Panc1 (cell line): ENCODE data around the gene CCK. TPM values are rescaled to one million over a fixed set of nuclear protein-coding genes. Genes with fewer than 3 reads are reported as not detected.

Experiments
- ATAC-seq: fragments of 200-7000 bp; cut with Tn5 transposase; 2 replicates; pipeline ENCODE4 v1.9.1; 2020; ENCODE audit warnings: mild to moderate bottlenecking, moderate library complexity
- BruUV-seq: library from RNA; stranded (reverse); fragments of 400-500 nt; replicated peaks from 2 replicates; lab custom pipeline; 2021; lab: Mats Ljungman, UMichigan
- CTCF ChIA-PET: fragments of 300-600 bp; sonication (Branson Sonifier 250); formaldehyde crosslinking; loops from one replicate; lab custom pipeline; 2022; ENCODE audit warnings: antibody characterized with exemption; lab: Charles Lee
- POLR2A ChIA-PET: fragments of 300-600 bp; sonication (Branson Sonifier 250); formaldehyde crosslinking; loops from one replicate; lab custom pipeline; 2022; ENCODE audit warnings: antibody characterized with exemption; lab: Charles Lee
- DNase-seq: peaks from one replicate; pipeline ENCODE4 v3.0.0-alpha.2; 2010; ENCODE audit warnings: low read depth, low spot score
- H3K27ac ChIP-seq: 2 replicates; pipeline ENCODE4 v1.5.1; 2011; ENCODE audit warnings: mild to moderate bottlenecking, low read length, inconsistent platforms
- H3K27me3 ChIP-seq: fragments of 200-500 bp; sonication (Bioruptor generic); 2 replicates; pipeline ENCODE4 v1.6.0; 2014; ENCODE audit warnings: low read length, inconsistent platforms; ENCODE audit not compliant: control insufficient read depth, insufficient read depth
- H3K36me3 ChIP-seq: fragments of 200-500 bp; sonication (Bioruptor generic); 2 replicates; pipeline ENCODE4 v1.5.1; 2014; ENCODE audit warnings: inconsistent platforms, mild to moderate bottlenecking, low read length, moderate library complexity; ENCODE audit not compliant: control insufficient read depth, insufficient read depth
- H3K4me1 ChIP-seq: 2 replicates; pipeline ENCODE4 v1.5.1; 2011; ENCODE audit warnings: inconsistent platforms, mild to moderate bottlenecking, low read length, moderate library complexity; ENCODE audit not compliant: control insufficient read depth, insufficient read depth
- H3K4me3 ChIP-seq, 2 experiments: 2 replicates each; pipeline ENCODE4 v1.5.1; 2011 to 2012; ENCODE audit warnings: low read depth in 2 of 2, low read length in 2 of 2, mild to moderate bottlenecking in 2 of 2, inconsistent platforms in 1 of 2, moderate library complexity in 1 of 2
- H3K9me3 ChIP-seq: fragments of 200-500 bp; sonication (Bioruptor generic); 2 replicates; pipeline ENCODE4 v1.5.1; 2014; ENCODE audit warnings: low read depth, mild to moderate bottlenecking, inconsistent platforms, low read length, moderate library complexity; ENCODE audit not compliant: control insufficient read depth, insufficient read depth
- CTCF ChIP-seq: fragments of 450-650 bp; IDR thresholded peaks from 2 replicates; pipeline ENCODE4 v1.5.1; 2017; ENCODE audit warnings: mild to moderate bottlenecking
- POLR2AphosphoS5 ChIP-seq: IDR thresholded peaks from 2 replicates; pipeline ENCODE4 v1.6.1; 2012; ENCODE audit warnings: mild to moderate bottlenecking, low read depth, low read length, moderate library complexity
- REST ChIP-seq, 2 experiments: IDR thresholded peaks; 2 replicates each; pipeline ENCODE4 v1.6.1; 2011 to 2012; ENCODE audit warnings: low read depth in 2 of 2, control low read depth in 1 of 2, low read length in 1 of 2, mild to moderate bottlenecking in 1 of 2, moderate library complexity in 1 of 2; ENCODE audit not compliant: insufficient read depth in 1 of 2
- SIN3A ChIP-seq: IDR thresholded peaks from 2 replicates; pipeline ENCODE4 v1.6.1; 2012; ENCODE audit warnings: low read depth, mild to moderate bottlenecking, low read length, moderate library complexity, borderline replicate concordance; ENCODE audit not compliant: insufficient read depth
- TCF7L2 ChIP-seq: IDR thresholded peaks from 2 replicates; pipeline ENCODE4 v1.6.1; 2011; ENCODE audit warnings: mild to moderate bottlenecking, low read depth, low read length, inconsistent platforms
- in situ Hi-C: cut with HindIII; loops from 2 replicates; pipeline ENCODE4 v1.10.0; 2016; ENCODE audit warnings: low sequenced_read_pairs, low pct_unique_long_range_greater_than_20kb
- intact Hi-C: fragments of 100-400 bp; cut with micrococcal nuclease; formaldehyde crosslinking; loops from one replicate; pipeline ENCODE4 v1.10.0; 2022; ENCODE audit not compliant: unreplicated experiment
- total RNA-seq: library from RNA; stranded (reverse); gene quantifications from one replicate; pipeline ENCODE4 v1.2.1, GENCODE V29; 2021; ENCODE audit not compliant: unreplicated experiment

Gene CCK
- total RNA-seq, 1 experiment from 2014 or later = not detected

- no peaks in the 10 kb centered on the region for H3K36me3 ChIP-seq
- no TSS peak for BruUV-seq
- no peak for TF ChIP-seq REST (IDR thresholded peaks at IDR 0.05; ENCODE audit: insufficient read depth in 1 of 2, low read depth in 2 of 2, low read length in 1 of 2)
- TF ChIP-seq TCF7L2 = no peak
- no peak for TF ChIP-seq CTCF
- no peak for TF ChIP-seq POLR2AphosphoS5
- TF ChIP-seq SIN3A = no peak
- H3K27me3 ChIP-seq = peaks cover 19% of the 10 kb centered on the region
- intact Hi-C loops (no loop called here), in situ Hi-C loops (no loop called here)
- H3K4me3 ChIP-seq = no peak overlapping the region
- H3K27ac ChIP-seq = no peak overlapping the region
- peak; percentile 59; the same call in 1 of the 2 replicates for ATAC-seq
- H3K4me1 ChIP-seq = peaks cover 2% of the 10 kb centered on the region; the same call in 1 of the 2 replicates
- H3K9me3 ChIP-seq = no peaks in the 10 kb centered on the region
- ChIA-PET POLR2A (no interaction called here), CTCF (no interaction called here)
- no peak for DNase-seq
Measured at GRCh38 chr3:42264399-42265058, 1.5 kb downstream of the CCK start.

- no peak for DNase-seq
- POLR2A ChIA-PET = interaction anchor here (0.6 kb wide), 1 partner anchor 306 kb away, joined by 4 read pairs; no protein-coding TSS in a partner anchor
- Histone ChIP-seq H3K36me3 (no peaks in the 10 kb centered on the region), H3K4me1 (peaks cover 2% of the 10 kb centered on the region; the same call in 1 of the 2 replicates), H3K9me3 (no peaks in the 10 kb centered on the region), H3K27me3 (peaks cover 19% of the 10 kb centered on the region), H3K4me3 (no peak overlapping the region), H3K27ac (no peak overlapping the region)
- intact Hi-C loops = no loop called here
- peak; percentile 80 for ATAC-seq
- no TSS peak for BruUV-seq
- CTCF ChIA-PET = no interaction called here
- TF ChIP-seq SIN3A = no peak
- TF ChIP-seq REST (IDR thresholded peaks at IDR 0.05; ENCODE audit: insufficient read depth in 1 of 2, low read depth in 2 of 2, low read length in 1 of 2) = no peak
- TF ChIP-seq TCF7L2 = no peak
- no peak for TF ChIP-seq POLR2AphosphoS5
- TF ChIP-seq CTCF = no peak
- in situ Hi-C loops = no loop called here
Measured at GRCh38 chr3:42263354-42264346, 2.3 kb downstream of the CCK start.
